HG03432 (cell line): ENCODE data around the gene TNFRSF11A.

Experiments used
- ATAC-seq: cut with Tn5 transposase; IDR thresholded peaks from one replicate; pipeline ENCODE4 v1.9.1; 2021; ENCODE audit warnings: mild to moderate bottlenecking, moderate library complexity; ENCODE audit not compliant: unreplicated experiment

The TNFRSF11A gene

GRCh38 chr18:62407660-62408059 is 82.5 kb downstream of the TNFRSF11A start:
- ATAC-seq, result no peak

DNA sequence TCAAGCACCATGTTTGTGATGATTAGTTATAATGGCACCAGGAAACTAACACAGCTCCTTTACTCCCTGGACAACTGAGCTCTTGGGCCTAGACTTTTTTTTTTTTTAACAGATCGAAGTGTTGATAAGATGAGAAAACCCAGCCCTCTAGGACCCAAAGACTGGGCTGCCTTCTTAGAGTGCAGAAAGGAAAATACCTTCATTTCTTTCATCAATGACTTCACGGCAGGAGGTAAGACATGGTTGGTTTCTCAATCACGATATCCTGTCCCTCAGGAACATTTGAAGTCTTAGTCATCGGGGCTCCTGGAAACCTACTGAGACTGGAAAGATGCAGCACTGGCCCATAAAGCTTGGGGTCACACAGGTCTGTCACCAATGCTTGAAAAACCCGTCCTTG is 84.7 kb downstream of the TNFRSF11A start:
- no peak for ATAC-seq

- no peak for ATAC-seq
Measured at GRCh38 chr18:62412231-62412979, 87.3 kb downstream of the TNFRSF11A start.

GRCh38 chr18:62413206-62413605 is 88.1 kb downstream of the TNFRSF11A start:
- no peak for ATAC-seq

DNA sequence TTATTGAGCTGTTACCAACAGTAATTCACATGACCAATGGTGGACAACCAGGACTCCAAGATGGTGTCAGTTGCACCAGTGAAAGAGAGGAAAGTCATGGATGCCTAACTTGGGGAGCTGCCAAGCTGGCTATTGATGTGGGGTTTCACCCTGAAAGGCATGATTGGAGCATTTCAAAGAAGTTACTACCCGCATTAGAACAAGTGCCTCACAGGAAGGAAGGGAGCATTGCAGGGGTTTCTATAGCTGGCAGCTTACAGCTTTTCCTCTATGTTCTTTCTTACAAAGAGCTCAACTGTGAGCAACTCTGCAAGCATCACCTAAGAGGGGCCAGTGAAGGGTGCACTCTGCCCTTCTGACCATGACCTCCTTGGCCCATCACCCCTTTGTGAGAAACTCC is 93.1 kb downstream of the TNFRSF11A start:
- peak; percentile 32 for ATAC-seq

DNA sequence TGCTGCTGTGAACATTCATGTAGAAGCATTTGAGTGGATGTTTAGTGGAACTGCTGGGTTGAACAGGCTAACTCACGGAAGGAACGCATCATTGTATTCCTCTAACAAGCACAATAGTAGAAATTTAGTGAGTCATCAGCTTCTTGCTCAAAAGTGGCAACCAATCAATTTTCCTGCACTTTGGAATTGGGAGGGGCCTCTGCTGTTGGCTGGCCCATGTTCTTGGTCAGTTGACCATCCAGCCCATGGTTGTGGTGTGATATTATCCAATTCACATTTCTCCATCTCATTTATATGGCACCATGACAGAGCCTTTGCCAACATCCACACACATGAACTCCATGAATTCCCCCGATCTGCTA is 95.0 kb downstream of the TNFRSF11A start:
- no peak for ATAC-seq

DNA sequence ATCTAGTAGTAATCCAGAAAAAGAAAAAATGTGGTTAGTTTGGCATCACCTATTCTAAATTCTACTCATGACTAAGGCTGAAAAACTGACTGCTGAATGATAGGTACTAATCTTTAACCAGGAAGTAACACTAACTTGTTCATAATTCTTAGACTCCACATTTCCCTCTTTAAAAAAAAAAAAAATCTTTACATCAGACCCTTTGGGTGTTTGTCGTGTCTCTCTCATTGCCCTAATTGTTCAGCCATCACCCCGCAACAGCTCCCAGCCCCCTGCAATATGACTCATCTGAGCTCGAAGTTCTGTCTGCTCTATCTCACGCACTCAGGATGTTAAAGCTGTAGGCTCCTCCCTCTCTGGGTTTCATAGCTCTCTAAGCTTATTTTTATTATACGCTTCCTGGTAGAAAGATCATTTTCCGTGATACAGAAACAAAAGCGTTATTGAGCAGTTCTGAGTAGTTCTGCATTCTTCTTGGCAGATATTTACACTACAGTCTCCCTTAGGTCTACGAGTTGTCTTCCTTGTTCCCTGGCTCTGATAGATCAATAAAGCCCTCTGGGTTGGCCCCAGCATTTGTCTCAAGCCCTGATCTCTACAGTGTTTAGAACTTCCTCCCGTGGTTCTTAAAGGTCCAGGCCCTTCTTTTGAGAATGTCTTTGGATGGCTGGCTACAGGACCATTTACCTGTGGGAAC is 95.6 kb downstream of the TNFRSF11A start:
- ATAC-seq, result peak; percentile 96

- no peak for ATAC-seq
Measured at GRCh38 chr18:62425465-62426190, 100.5 kb downstream of the TNFRSF11A start.

DNA sequence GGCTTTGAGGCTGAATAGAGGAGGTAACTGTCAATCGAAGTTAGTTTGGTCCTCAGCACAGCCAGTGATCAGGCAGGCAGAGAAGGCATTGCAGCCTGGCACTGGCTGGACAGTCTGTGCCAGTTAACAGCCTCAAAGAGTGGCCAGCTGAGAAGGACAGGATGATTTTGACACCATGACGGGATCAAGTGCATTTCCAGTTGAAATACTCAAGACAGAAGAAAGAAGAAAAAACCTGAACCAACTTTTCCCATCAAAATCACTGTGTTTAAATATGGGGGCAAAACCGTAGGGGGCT is 101.0 kb downstream of the TNFRSF11A start:
- ATAC-seq, result no peak

DNA sequence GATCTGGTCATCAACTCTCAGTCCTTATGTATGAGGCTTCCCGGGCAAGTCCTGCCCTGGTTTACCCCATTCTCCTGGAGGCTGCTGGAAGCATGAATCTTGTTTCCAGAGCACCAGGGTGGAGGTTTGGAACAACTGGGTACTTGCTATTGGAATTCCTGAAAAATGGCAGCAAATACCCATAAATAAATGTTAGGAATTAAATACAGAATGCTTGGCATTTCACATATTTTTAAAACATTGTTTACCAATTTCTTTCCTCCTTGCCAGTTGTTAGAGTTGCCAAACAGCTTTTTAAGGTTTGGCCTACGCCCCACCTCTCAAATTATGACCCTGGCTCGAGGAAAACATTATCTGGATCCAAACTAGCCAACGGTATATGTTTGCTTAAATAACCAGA is 107.1 kb downstream of the TNFRSF11A start:
- ATAC-seq, result no peak

GRCh38 chr18:62434798-62435197 is 109.7 kb downstream of the TNFRSF11A start:
- no peak for ATAC-seq

DNA sequence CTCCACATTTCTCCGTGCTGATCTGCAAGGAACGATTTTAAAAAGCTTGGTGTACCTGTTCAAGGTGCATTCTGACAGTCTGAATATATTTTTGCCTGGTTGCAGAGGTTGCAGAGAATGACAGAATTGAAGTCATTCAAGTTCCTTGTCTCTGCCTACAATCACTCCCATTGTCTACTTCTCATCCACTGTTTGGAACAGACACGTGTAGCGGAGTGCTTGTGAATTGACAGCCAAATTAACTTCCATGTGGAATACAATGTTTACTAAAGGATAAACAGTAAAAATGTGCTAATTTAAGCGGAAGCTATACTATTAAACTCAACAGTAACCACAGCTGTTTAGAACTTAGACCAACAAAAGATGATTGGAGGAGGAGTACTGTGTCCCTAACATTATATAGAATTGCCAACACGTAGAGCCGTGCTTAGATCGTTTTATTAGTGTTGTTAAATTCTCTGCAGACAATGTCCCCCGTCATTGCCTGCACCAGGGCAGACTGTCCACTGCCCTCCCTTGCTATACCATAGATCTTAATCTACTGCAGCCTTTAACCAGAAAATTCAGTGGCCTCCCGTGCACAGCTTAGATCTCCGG is 110.4 kb downstream of the TNFRSF11A start:
- no peak for ATAC-seq

- ATAC-seq, result no peak
Measured at GRCh38 chr18:62436636-62437234, 111.6 kb downstream of the TNFRSF11A start.

DNA sequence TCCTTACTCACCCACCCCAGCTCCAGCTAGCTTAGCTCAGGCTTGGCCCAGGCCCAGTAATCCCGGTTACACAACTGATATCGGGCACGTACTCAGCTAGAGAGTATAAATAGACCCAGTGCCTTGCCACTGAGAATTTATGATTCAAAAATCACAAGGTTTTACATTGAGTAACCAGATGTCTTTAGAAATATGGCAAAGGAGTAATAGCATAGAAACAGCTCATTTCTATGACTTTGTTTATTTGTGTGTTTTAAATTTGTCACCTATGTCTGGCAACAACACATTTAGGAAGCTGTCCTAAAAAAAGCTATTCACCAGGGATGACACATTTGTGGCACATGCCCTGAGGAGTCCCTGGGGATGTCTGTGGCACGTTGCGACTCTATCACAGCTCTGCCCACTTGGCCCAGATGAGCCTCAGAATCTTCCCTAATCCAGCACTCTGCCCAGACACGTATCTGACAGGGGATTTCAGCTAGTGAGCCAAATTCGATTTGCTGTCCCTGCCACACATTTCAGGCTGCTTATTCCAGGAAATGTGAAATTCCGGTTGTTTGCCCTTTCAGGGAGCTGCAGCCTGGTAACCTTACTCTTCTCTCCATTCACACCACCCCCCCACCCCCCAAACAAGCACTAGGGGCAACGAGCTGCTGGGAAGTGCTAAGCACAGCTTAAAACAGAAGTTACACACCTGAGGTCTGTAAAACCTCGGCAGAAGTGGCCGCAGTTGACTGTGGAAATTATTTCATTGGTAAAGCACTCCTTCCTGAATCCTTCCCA is 112.3 kb downstream of the TNFRSF11A start:
- ATAC-seq, result peak; percentile 77

- no peak for ATAC-seq
Measured at GRCh38 chr18:62438018-62438329, 112.9 kb downstream of the TNFRSF11A start.

DNA sequence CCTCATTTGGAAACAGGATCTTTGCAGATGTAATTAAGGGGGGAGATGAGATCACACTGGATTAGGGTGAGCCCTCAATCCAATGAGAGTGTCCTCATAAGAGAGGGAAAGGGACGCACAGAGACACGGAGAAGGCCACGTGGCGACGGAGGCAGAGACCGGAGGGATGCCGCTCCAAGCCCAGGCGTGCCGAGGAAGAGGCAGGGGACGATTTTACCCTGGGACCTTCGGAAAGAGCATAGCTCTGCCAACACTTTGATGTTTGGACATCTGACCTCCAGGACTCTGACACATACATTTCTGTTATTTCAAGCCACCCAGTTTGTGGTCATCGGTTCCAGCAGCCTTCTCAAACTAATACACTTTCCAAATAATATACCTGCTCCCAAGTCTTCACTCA is 113.3 kb downstream of the TNFRSF11A start:
- no peak for ATAC-seq

- ATAC-seq, result no peak
Measured at GRCh38 chr18:62438866-62439265, 113.8 kb downstream of the TNFRSF11A start.
